HG02759 (cell line): ENCODE results near the gene SULT1C4.
"Not testable (repeated sequence)": the region's sequence is repeated elsewhere in the genome, so short reads cannot be mapped to it uniquely, and the experiment has no call there.

Experiments
- ATAC-seq: cut with Tn5 transposase; IDR thresholded peaks from one replicate; pipeline ENCODE4 v1.9.1; 2021; ENCODE audit warnings: mild to moderate bottlenecking, moderate library complexity; ENCODE audit not compliant: unreplicated experiment

The SULT1C4 gene

GRCh38 chr2:108377815-108378630 is at the start of gene SULT1C4:
Gene SULT1C4 (plus strand): TSS chr2:108377954. CDS start chr2:108378338, 384 bp downstream.
- no peak for ATAC-seq

GRCh38 chr2:108329771-108330170 is 48.0 kb upstream of the SULT1C4 start:
- no peak for ATAC-seq

- ATAC-seq: no peak
Measured at GRCh38 chr2:108330979-108331378, 46.8 kb upstream of the SULT1C4 start.

- no peak for ATAC-seq
Measured at GRCh38 chr2:108345951-108346350, 31.8 kb upstream of the SULT1C4 start.

GRCh38 chr2:108346827-108347226 is 30.9 kb upstream of the SULT1C4 start:
- no peak for ATAC-seq

GRCh38 chr2:108347786-108348185 is 30.0 kb upstream of the SULT1C4 start:
- no peak for ATAC-seq

- no peak for ATAC-seq
Measured at GRCh38 chr2:108348816-108349570, 28.8 kb upstream of the SULT1C4 start.

- no peak for ATAC-seq
Measured at GRCh38 chr2:108349571-108349928, 28.2 kb upstream of the SULT1C4 start.

- no peak for ATAC-seq
Measured at GRCh38 chr2:108351889-108352288, 25.9 kb upstream of the SULT1C4 start.

GRCh38 chr2:108354136-108354535 is 23.6 kb upstream of the SULT1C4 start:
- ATAC-seq: no peak

- ATAC-seq: no peak
Measured at GRCh38 chr2:108355906-108356734, 21.6 kb upstream of the SULT1C4 start.

- ATAC-seq: not testable (repeated sequence)
Measured at GRCh38 chr2:108359336-108359735, 18.4 kb upstream of the SULT1C4 start.

- ATAC-seq: no peak
Measured at GRCh38 chr2:108360776-108361468, 16.8 kb upstream of the SULT1C4 start.

- ATAC-seq: no peak
Measured at GRCh38 chr2:108363024-108363907, 14.5 kb upstream of the SULT1C4 start.

GRCh38 chr2:108363908-108364225 is 13.9 kb upstream of the SULT1C4 start:
- no peak for ATAC-seq

GRCh38 chr2:108364676-108365297 is 13.0 kb upstream of the SULT1C4 start:
- ATAC-seq: no peak

GRCh38 chr2:108365656-108366055 is 12.1 kb upstream of the SULT1C4 start:
- ATAC-seq: no peak

- ATAC-seq: no peak
Measured at GRCh38 chr2:108367014-108367413, 10.7 kb upstream of the SULT1C4 start.

GRCh38 chr2:108367561-108368175 is 10.1 kb upstream of the SULT1C4 start:
- ATAC-seq: no peak
